Stomach (tissue), 9 donors: ENCODE results near the gene CDH15. TPM values are rescaled to one million over a fixed set of nuclear protein-coding genes. Genes with fewer than 3 reads are reported as not detected.

Experiments
- DNase-seq, 2 donors: peaks; one replicate each; pipeline versions ENCODE4 v3.0.0 to v3.0.0-alpha.2; 2013 to 2019
- H3K27ac ChIP-seq, 5 donors: fragments of 200-600 bp in 4 of 5; sonication (generic) in 4 of 5; one replicate each; pipeline ENCODE4 v1.5.1; 2013 to 2019; ENCODE audit warnings: mild to moderate bottlenecking in 1 of 5, moderate library complexity in 1 of 5
- H3K27me3 ChIP-seq, 3 donors: fragments of 200-600 bp; sonication (generic); one replicate each; pipeline ENCODE4 v1.5.1; 2017 to 2019; ENCODE audit warnings: mixed run types in 1 of 3
- H3K36me3 ChIP-seq, 4 donors: fragments of 200-600 bp; sonication (generic); 1 replicate in 3 of 4; 2 replicates in 1 of 4; pipeline ENCODE4 v1.5.1; 2016 to 2019
- H3K4me1 ChIP-seq, 4 donors: fragments of 200-600 bp; sonication (generic); one replicate each; pipeline ENCODE4 v1.5.1; 2016 to 2019
- H3K4me3 ChIP-seq, 4 donors: fragments of 200-600 bp; sonication (generic) in 3 of 4; one replicate each; pipeline ENCODE4 v1.5.1; 2016 to 2019; ENCODE audit warnings: mild to moderate bottlenecking in 1 of 4
- H3K9me3 ChIP-seq, 4 donors: fragments of 200-600 bp; sonication (generic); one replicate each; pipeline ENCODE4 v1.5.1; 2016 to 2019
- CTCF ChIP-seq, 7 experiments: fragments of 450-650 bp in 4 of 7; fragments of 200-600 bp in 3 of 7; sonication (generic) in 3 of 7; IDR thresholded peaks; one replicate each; pipeline ENCODE4 v1.5.1; 2016 to 2019; ENCODE audit warnings: antibody characterized with exemption in 7 of 7, control low read depth in 2 of 7, mild to moderate bottlenecking in 1 of 7
- EP300 ChIP-seq: sonication (generic); formaldehyde crosslinking; IDR thresholded peaks from one replicate; pipeline ENCODE4 v1.6.1; 2017; ENCODE audit warnings: antibody characterized with exemption
- POLR2A ChIP-seq, 4 donors: fragments of 450-650 bp; IDR thresholded peaks; one replicate each; pipeline ENCODE4 v1.6.1; 2016; ENCODE audit warnings: antibody characterized with exemption in 4 of 4, control low read depth in 2 of 4, mild to moderate bottlenecking in 1 of 4, moderate library complexity in 1 of 4
- POLR2AphosphoS5 ChIP-seq, 3 donors: sonication (generic); formaldehyde crosslinking; IDR thresholded peaks; one replicate each; pipeline ENCODE4 v1.6.1; 2016; ENCODE audit warnings: antibody characterized with exemption in 3 of 3
- WGBS, 5 donors: extraction: QIAGEN DNeasy Blood & Tissue Kit in 3 of 5; methylation state at CpG; one replicate each; pipeline versions ENCODE4 v1.1.5 to v1.1.7; 2013 to 2018; 5-methylcytosine and 5-hydroxymethylcytosine counted together
- intact Hi-C: fragments of 100-400 bp; cut with DNase I; formaldehyde crosslinking; loops from one replicate; pipeline ENCODE4 v1.15.1; 2023; ENCODE audit warnings: low total_unique reads
- polyA plus RNA-seq, 3 donors: library from polyadenylated mRNA; stranded (reverse); fragments of 200-250 nt; gene quantifications; one replicate each; pipeline ENCODE4 v1.2.3, GENCODE V29; 2013
- total RNA-seq, 5 donors: library from RNA; depleted of rRNA; stranded (reverse); fragments of >200 nt; gene quantifications; one replicate each; pipeline versions ENCODE4 v1.1.0 to v1.2.3, GENCODE V29; 2014 to 2016
- donor health status: healthy with polysubstance abuse.
- donor health status: Bipolar disorder and iron deficiency.
- donor health status: healthy.

CDH15 gene
- total and polyA plus RNA-seq, 8 donors: 0.20 to 0.31 TPM; not detected in 6

- WGBS, 5 donors: 60 to 85% (median 79%) methylated on average over 2 to 21 of the region's 21 CpGs
- no peaks in the 10 kb centered on the region for H3K36me3 ChIP-seq
These were observed 24.1 kb downstream of the CDH15 start for GRCh38 chr16:89195521-89196171.

DNA sequence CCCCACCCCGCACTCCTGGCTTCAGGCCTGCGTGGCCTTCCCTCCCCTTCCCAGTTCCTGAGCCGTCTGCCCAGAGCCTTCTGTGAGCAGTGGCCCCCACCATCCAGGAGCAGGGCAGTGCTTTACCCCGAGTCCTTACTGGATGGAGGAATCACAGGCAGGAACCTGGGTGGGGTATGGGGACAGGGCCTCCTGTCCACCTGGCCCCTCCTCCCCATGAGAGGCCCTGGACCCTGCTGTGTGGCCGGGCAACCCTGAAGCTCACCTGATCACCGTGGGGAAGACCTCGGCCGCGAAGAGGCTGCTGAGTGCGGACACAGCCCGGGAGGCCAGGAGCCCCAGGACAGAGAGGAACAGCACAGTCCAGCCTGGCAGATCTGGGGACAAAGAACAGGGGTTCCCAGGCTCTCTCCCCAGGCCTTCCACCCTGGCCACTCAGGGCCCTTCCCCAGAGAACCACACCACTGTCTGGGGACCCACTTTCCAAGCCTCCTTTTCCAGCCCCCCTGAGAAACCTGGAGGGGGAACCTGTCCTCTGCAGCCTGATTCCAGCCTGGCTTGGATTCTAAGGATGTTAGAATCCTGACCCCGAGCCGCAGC is 25.6 kb downstream of the CDH15 start:
- intact Hi-C loops: no loop called here
- Histone ChIP-seq H3K27ac (no peak overlapping the region), H3K4me3 (no peak overlapping the region), H3K9me3 (no peaks in the 10 kb centered on the region), H3K36me3 (no peaks in the 10 kb centered on the region), H3K27me3 (peaks cover 6 to 78% (median 41%) of the 10 kb centered on the region in 3 donors), H3K4me1 (peaks cover 13 to 30% (median 26%) of the 10 kb centered on the region in 4 donors)
- TF ChIP-seq POLR2A (IDR thresholded peaks at IDR 0.05) (no peak), CTCF (IDR thresholded peaks at IDR 0.05) (no peak)
- 84 to 92% (median 87%) methylated on average over 12 to 13 of the region's 13 CpGs for WGBS, 5 donors
- DNase-seq: no peak

More at GRCh38 chr16:89195521-89196171, 24.1 kb downstream of the CDH15 start:
- Histone ChIP-seq H3K27me3 (peaks cover 0 to 78% (median 38%) of the 10 kb centered on the region in 3 donors), H3K9me3 (no peaks in the 10 kb centered on the region), H3K4me3 (no peak overlapping the region), H3K27ac (no peak overlapping the region), H3K4me1 (peaks cover 11 to 26% (median 24%) of the 10 kb centered on the region in 4 donors)
- peak in 1 of 2 donors; percentile 7 for DNase-seq
- intact Hi-C loops: no loop called here
- TF ChIP-seq POLR2AphosphoS5 (IDR thresholded peaks at IDR 0.05): no peak

GRCh38 chr16:89197633-89198416 is 26.3 kb downstream of the CDH15 start:
- Histone ChIP-seq H3K27ac (peak overlapping the region in 2 of 5 donors; percentile 19 to 46), H3K36me3 (no peaks in the 10 kb centered on the region), H3K4me3 (no peak overlapping the region), H3K27me3 (peaks cover 6 to 82% (median 45%) of the 10 kb centered on the region in 3 donors), H3K9me3 (peaks cover 0 to 5% (median 2%) of the 10 kb centered on the region in 4 donors), H3K4me1 (peaks cover 11 to 31% (median 26%) of the 10 kb centered on the region in 4 donors)
- intact Hi-C loops: no loop called here
- DNase-seq: peak; percentile 6 to 52
- TF ChIP-seq EP300: no peak
- no peak for TF ChIP-seq POLR2A (IDR thresholded peaks at IDR 0.05)
- TF ChIP-seq POLR2AphosphoS5 (IDR thresholded peaks at IDR 0.05): no peak
- 78 to 86% (median 81%) methylated on average over 9 to 26 of the region's 26 CpGs for WGBS, 5 donors

GRCh38 chr16:89198417-89199240 is 27.1 kb downstream of the CDH15 start:
- H3K27me3 ChIP-seq: peaks cover 6 to 90% (median 48%) of the 10 kb centered on the region in 3 donors
- no peak overlapping the region for H3K4me3 ChIP-seq
- H3K27ac ChIP-seq: peak overlapping the region in 1 of 5 donors; percentile 46
- intact Hi-C loops: no loop called here
- no peak for TF ChIP-seq POLR2A (IDR thresholded peaks at IDR 0.05)
- TF ChIP-seq CTCF (IDR thresholded peaks at IDR 0.05): no peak
- TF ChIP-seq EP300: no peak
- no peak for TF ChIP-seq POLR2AphosphoS5 (IDR thresholded peaks at IDR 0.05)
- no peak for DNase-seq
- WGBS, 5 donors: 81 to 87% (median 84%) methylated on average over 20 to 28 of the region's 28 CpGs
- H3K4me1 ChIP-seq: peaks cover 11 to 29% (median 24%) of the 10 kb centered on the region in 4 donors
- peaks cover 0 to 7% (median 3%) of the 10 kb centered on the region in 4 donors for H3K9me3 ChIP-seq
- no peaks in the 10 kb centered on the region for H3K36me3 ChIP-seq
